Right hindlimb (tissue), 1 donor: ENCODE results near the gene KCNIP1.
A peak's percentile ranks its signal among the peaks of the same experiment; 100 is the strongest.
"Not testable (repeated sequence)": the region's sequence is repeated elsewhere in the genome, so short reads cannot be mapped to it uniquely, and the experiment has no call there.

Experiments used
- DNase-seq: peaks from one replicate; pipeline ENCODE4 v3.0.0-alpha.2; 2018

The KCNIP1 gene

DNA sequence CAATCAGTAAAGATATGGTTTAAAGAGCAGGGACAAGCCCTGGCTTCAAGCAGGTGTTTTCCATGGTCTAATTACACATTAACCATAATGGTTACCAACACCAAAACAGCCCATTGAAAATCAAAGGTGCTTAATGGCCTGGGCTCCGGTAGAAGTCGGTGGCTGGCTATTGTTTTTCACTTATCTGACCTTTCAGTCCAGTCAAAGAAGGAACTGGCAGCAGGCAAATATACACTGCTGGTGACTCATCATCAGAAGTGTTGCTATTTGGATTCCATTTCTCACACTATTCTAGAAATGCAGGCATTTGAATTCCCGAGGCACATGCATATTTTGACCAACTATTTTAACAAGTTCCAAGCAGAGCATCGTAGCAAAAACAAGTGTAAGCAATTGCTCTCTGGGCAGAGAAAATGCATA is 253.4 kb downstream of the KCNIP1 start:
- no peak for DNase-seq

DNA sequence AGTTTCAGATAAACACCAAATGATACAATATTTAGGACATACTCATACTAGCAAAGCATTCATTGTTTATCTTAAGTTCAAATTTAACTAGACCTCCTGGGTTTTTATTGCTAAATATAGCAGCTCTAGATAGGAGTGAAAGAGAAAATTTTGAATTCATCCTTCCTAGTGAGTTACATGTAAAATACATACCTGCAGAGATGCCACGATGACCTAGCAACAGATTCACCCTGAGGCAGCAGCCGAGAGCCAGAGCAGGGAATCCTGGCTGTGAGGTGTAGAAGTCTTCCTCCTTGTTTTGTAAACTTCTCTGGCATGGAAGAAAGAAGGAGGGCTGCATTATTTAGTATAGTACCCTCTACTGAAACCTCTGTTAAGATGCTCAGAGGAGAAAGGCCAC is 253.8 kb downstream of the KCNIP1 start:
- no peak for DNase-seq

DNA sequence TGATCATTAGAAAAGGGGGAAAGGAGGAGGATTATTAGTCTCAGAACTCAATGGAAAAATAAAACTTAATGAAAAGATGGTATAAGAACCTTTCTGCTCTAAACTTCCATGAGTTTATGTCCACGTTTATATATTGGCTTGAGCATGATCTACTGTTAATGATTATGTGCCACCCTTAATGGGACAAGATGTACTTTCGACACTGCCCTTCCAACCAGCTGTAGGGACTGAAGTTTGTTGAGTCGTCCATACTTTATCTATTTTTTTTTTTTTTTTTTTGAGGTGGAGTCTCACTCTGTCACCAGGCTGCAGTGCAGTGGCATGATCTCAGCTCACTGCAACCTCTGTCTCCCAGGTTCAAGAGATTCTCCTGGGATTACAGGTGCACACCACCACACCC is 254.7 kb downstream of the KCNIP1 start:
- DNase-seq: no peak

DNA sequence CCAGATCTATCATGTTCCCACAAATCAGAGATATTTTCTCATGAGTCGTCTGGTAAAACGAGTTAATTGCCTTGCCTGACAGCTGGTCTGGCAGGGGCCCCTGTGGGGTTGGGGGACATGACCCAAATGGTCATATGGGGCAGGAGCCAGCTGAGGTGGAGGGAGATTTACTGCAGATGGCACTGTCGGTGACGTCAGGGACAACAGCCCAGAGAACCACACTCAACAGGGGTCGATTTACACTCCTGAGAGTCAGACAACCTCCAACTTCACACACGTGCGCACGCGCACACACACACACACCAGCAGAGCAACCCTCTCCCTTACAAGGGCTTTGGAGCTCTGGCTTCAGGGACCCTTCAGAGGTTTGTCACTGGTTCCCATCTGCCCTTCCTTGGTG is 256.3 kb downstream of the KCNIP1 start:
- no peak for DNase-seq

DNA sequence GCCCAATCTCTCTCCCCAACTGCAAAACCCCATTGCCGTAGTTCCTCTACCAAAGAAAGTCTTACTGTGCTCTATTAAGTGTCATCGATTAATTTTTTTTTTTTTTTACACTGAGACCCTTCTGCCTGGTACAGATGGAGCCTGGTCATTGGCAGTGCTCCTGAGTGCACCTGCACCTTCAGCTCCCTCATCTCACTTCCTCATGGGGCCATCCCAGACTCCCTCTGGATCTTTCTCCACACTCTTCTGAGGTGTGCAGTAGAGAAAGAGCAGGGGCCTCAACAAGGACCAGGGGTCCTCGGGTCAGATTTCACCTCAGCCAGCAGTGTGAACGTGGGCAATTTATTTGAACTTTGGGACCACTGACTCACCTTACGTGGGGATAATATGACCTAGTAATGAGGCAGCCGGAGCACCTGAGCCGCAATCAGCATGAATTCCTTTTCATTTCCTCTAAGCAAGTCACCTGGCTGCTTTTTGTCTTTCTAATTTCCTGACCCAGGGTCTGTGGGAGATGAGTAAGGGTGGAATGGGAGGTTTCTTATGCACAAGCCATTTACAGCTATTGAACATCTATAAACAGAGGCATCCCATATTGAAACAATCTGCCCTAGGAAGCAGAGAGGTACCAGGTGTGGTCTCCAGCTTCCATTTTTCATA is 257.4 kb downstream of the KCNIP1 start:
- DNase-seq: no peak

DNA sequence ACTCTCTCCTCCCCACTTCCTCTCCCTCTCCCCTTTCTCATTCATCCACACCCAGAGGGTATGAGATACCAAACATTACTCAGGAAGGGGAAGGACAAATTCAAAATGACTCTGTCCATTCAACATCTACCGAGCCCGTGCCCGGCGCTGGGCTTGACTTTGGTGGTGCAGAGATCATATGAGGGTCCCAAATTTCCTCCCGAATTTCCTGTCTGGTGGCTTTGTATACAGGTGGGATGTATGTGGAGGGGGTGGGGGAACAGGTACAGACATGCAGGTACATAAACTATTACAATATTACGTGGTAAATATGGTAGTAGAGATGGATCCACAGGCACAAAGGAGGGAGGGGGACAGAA is 257.9 kb downstream of the KCNIP1 start:
- DNase-seq: no peak

DNA sequence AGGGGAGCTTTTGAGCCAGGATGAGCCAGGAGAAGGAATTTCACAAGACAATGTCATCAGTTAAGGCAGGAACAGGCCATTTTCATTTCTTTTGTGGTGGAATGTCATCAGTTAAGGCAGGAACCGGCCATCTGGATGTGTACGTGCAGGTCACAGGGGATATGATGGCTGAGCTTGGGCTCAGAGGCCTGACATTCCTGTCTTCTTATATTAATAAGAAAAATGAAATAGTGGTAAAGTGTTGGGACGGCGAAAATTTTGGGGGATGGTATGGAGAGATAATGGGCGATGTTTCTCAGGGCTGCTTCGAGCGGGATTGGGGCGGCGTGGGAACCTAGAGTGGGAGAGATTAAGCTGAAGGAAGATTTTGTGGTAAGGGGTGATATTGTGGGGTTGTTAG is 258.5 kb downstream of the KCNIP1 start:
- not testable (repeated sequence) for DNase-seq

DNA sequence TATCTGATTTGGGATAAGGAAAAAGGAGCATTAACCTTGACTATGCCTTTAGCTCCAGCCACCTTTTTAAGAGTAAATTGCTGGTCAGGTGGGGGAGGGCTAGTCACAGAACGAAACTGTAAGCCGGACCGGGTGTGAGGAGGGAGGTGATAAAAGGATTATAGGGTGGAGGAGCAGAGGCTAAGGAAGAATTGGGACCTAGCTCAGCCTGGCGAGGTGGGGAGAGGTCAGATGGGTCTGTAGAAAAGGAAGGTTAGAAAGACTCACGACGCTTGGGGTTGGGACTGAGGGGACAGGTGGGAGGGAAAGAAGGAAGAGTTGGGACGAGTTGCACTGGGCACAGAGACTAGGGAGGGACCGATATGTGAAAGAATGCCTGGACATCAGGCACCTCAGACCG is 262.0 kb downstream of the KCNIP1 start:
- not testable (repeated sequence) for DNase-seq

DNA sequence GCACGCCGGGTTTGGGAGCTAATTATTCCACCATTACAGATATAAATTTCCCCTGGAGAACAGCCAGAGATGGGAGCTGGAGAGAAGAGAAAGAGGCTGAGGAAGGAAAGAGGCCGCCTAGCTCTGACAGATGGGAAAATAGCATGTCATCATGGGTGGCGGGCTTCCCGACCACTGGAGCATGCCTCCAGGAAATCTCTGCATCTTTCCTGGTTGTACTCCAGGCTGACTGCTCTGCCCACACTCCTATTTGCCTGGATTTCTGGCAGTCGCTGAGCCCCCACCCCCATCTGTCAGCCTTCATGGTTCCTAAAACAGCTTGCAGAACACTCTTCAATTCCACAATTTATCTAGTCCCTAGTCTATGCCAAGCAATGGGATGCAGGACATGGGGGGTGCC is 265.4 kb downstream of the KCNIP1 start:
- peak; percentile 62 for DNase-seq

DNA sequence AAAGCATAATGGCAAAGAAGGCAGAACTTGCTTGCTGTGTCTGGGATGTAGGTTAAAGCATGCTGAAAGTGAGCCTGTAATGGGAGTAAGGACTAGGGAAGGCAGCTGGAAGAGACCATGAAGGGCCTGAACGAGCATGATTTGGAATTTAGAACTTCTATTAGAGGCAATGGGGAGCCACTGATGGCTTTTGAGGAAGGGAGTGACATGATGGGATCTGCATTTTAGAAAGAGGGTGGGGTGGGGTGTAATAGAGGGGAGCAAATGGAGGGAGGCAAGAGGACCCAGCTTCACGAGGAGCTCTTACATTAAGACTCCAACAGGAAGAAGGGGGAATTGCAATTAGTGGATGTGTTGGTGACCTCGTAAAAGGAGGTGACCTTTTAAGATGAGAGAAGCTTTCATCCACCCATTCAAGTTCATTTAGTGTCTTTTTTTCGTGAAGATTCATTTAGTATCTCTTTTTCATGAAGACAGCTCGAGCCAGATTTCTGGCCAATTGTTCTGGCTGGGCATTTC is 266.1 kb downstream of the KCNIP1 start:
- DNase-seq: no peak

DNA sequence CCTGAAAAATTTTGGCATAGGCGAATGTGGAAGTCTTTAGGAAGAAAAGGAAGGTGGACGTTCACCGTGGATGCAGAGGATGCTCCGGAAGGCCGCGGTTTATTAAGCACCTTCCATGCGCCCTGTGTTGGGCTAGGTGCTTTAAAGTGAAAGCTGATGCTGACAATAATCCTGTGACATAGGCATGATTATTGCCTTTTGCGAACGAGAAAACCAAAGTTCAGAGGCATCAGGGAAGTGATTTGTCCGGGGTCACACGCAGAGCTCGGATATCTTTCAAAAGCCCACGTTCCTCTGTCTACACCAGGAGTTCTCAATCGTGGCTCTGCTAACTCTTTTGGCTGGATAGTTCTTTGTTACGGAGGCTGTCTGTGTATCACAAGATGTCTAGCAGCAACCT is 267.7 kb downstream of the KCNIP1 start:
- no peak for DNase-seq

DNA sequence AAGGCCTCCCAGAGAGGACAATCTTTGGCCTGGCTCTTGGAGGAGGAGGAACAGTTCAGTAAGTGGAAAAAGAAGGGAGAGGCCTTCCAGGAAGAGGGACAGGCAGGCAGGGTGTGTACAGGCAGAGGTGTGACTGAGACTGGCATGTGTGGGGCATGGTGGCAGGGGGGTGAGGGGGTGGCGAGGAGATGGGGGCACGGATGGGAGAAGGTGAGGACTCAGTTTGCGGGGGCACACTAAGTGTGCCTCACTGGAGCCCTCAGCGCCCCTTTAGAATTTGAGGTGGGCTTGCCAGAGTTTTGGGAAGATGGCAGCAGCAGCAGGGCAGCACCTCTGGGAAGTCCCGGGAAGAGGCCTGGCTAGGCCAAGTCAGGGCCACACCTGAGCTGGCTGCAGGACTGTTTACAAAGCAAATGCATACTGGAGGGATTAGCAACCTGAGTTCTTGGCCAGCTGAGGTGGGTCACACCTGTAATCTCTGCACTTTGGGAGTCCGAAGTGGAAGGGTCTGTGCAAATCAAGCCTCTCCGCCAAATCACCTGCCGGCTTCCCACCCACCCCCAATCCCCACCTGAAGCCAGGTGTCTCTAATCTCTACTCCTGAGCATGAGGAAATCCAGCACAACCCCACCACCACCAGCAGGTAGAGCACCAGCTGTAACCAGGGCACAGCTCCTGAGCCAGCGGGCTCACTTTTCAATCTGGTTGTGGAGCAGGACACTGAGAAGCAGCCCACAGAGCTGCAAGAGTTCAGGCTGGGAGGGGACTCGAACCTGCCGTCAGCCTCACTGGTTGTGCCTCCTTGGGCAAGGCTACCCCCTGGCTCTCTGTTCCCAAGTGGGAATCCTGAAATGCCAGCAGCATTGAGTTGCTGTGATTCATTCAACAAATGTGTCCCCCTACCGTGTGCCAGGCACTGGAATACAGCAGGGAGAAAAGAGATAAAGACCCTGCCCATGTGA is 269.5 kb downstream of the KCNIP1 start:
- DNase-seq: no peak

DNA sequence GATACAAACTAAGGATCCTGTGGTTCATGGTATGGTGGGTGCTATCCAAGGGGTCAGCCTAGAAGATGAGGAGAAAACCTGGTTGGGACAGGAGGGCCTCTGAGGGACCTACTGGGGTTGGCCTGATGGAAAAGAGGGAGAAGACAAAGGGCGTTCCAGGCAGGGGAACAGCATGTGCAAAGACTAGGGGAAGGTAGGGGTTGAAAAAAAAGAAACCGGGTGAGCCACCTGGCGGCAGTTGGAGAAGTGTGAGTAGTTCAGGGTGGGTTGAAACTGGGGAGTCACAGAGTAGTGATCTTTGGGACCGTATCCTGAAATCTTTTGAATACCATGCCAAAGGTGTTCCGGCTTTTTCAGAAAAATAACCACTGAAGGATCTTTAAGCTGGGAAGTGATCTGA is 271.0 kb downstream of the KCNIP1 start:
- DNase-seq: no peak

DNA sequence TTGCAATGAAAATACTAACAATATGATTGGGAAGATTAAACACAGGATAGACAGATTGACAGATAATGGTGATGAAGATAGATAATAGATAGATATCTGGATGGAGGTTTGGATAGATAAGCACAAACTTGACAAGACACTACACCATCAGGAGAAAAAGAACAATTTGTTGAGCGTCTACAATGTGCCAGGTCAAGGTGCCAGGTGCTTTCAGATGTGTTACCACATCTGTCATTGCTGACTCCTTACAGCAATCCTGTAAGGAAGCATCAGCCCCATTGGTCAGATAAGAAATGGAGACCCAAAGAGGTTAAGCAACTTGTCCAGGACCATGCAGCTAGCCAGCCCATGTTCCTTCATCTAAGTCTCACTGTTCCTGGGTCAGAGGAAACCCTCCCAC is 278.1 kb downstream of the KCNIP1 start:
- no peak for DNase-seq

DNA sequence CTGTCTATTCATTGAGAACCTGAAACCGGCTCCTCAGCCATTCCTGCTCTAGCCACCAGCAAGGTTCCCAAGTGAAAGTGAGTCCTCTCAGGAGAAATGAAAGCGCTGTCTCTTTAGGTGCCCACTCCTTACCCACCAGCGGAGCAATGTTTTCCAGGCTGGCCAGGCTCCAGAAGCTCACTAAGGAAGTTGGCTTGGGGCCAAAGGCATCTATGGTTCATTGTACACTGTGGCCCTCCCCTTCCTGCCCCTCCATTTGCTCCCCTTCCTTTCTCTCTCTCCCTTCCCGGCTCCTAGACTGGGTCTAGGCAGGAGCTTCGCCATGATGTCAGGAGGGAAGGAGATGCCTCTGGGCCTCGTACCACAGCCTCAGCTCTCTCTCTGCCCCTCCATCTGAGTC is 278.6 kb downstream of the KCNIP1 start:
- no peak for DNase-seq

DNA sequence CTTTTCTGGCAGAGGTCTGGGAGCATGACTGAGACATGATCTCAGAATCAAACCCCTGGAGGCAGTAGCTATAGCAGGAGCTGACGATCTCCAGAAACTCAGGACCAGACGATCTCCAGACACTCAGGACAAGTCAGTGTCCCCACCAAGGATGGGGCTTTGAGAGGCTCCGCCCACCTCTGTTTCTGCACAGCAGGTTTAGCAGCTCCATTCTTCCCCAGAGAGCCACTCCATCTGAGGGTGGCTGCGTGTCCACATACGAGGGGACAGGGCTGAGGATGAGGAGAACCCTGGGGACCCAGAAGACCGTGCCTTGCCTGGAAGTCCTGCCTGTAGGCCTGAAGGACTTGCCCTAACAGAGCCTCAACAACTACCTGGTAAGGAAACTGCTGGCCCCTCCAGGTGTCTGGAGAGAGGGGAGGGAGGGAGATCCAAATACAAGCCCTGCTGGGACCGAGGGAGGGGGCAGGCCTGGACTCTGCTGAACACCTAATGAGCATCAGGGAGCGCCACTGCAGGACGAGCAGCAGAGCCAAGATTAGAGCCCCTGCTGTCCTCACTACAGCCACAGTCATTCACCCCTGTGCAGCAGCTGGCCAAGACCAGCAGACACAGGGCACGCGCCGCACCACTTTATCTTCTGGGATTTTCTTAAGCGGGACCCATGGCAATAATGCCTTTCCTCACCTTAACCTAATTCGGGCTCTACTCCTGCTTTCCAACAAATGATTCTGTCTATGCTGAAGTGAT is 279.9 kb downstream of the KCNIP1 start, which contains the start of gene GABRP:
Gene GABRP, plus strand, starts transcription at position 228 of the 750 bp plus-strand sequence. CDS start 4,891 bp downstream, outside the sequence.
- DNase-seq: no peak

DNA sequence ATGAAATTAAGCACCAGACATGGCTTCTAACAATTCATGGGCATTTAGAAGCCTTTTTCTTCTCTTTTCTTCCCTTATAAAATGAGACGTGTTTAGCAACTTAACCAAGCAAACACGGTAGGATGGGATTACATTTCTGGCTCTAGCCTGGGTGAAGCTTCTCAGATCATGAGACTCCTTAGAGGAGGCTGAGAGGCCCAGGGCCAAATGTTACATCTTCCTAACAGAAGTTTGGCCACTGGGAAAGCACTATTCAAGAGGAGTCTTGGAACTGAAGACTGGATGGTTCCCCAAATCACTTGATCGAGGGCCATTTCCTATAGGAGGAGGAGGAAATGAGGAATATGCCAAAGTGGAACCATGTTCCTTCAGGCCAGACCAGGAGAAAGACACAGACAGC is 281.6 kb downstream of the KCNIP1 start:
- DNase-seq: no peak
